Vagina (tissue), 2 donors: ENCODE measurements around the gene MEN1. TPM values are rescaled to one million over a fixed set of nuclear protein-coding genes. Genes with fewer than 3 reads are reported as not detected.

ENCODE experiments used
- DNase-seq, 2 donors: peaks; one replicate each; pipeline ENCODE4 v3.0.0-alpha.2; 2017; ENCODE audit errors: extremely low spot score in 2 of 2
- H3K27ac ChIP-seq: fragments of 200-600 bp; sonication (generic); one replicate; pipeline ENCODE4 v1.5.1; 2019
- H3K27me3 ChIP-seq: fragments of 200-600 bp; sonication (generic); one replicate; pipeline ENCODE4 v1.5.1; 2019
- H3K36me3 ChIP-seq, 2 donors: fragments of 200-600 bp; sonication (generic); one replicate each; pipeline ENCODE4 v1.5.1; 2017 to 2019
- H3K4me1 ChIP-seq: fragments of 200-600 bp; sonication (generic); one replicate; pipeline ENCODE4 v1.5.1; 2019
- H3K4me3 ChIP-seq, 2 donors: fragments of 200-600 bp; sonication (generic); 1 replicate in 1 of 2; 2 replicates in 1 of 2; pipeline ENCODE4 v1.5.1; 2016 to 2019
- H3K9me3 ChIP-seq: fragments of 200-600 bp; sonication (generic); one replicate; pipeline ENCODE4 v1.5.1; 2019
- CTCF ChIP-seq, 3 experiments: fragments of 450-650 bp in 2 of 3; fragments of 200-600 bp in 1 of 3; sonication (generic) in 1 of 3; IDR thresholded peaks; one replicate each; pipeline ENCODE4 v1.5.1; 2017 to 2019; ENCODE audit warnings: antibody characterized with exemption in 3 of 3, mild to moderate bottlenecking in 2 of 3, moderate library complexity in 2 of 3
- POLR2A ChIP-seq, 2 donors: fragments of 450-650 bp; IDR thresholded peaks; one replicate each; pipeline ENCODE4 v1.6.1; 2017; ENCODE audit warnings: antibody characterized with exemption in 2 of 2, mild to moderate bottlenecking in 2 of 2, moderate library complexity in 2 of 2
- POLR2AphosphoS5 ChIP-seq, 2 donors: sonication (generic); formaldehyde crosslinking; IDR thresholded peaks; one replicate each; pipeline ENCODE4 v1.9.0; 2017; ENCODE audit warnings: antibody characterized with exemption in 2 of 2, mild to moderate bottlenecking in 2 of 2, low read depth in 1 of 2; ENCODE audit not compliant: insufficient read depth in 1 of 2
- intact Hi-C: fragments of 100-400 bp; cut with DNase I; formaldehyde crosslinking; loops from one replicate; pipeline ENCODE4 v1.15.1; 2023
- total RNA-seq: library from RNA; depleted of rRNA; stranded (reverse); fragments of >200 nt; gene quantifications from one replicate; pipeline ENCODE4 v1.2.3, GENCODE V29; 2016

Gene MEN1
- total RNA-seq, 1 donor from 2014 or later: 27.0 TPM

DNA sequence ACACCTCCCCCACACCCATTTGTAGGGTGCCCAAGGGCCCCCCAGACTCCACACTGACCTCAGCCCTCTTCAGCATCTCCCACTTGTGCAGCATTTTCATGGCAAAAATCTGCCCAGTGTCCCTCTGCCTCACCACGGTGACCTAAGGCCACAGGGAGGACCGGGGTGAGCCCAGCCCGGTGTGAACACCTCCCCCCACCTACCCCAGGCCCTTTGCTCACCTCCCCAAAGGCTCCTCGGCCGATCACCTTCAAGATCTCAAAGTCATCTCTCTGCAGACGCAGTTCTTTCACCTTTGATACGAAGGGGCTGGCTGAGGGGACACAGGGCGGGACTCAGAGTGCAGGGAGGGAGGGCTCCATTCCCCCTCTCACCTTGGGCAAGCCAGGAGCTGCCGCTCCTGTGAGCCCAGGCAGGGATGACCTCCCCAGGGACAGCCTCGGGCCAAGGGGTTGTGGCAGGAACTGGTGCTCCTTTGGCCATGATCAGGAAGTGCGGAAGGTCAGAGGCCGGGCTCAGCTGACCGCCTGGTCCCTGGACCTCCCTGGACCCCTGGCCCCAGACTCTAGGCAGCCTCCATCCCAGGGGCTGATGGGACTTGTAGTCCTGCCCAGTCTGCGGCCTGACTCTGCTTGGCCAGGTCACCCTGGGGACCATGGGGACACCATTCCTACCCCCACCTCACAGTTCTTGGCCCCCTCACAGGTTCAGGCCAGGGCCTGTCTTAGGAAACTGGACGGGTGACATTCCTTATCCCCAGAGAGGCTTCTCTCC is 31.4 kb upstream of the MEN1 start:
- Histone ChIP-seq H3K4me3 (peak overlapping the region in 1 of 2 donors; percentile 50), H3K36me3 (peaks cover 0 to 7% of the 10 kb centered on the region in 2 donors), H3K4me1 (peaks cover 10% of the 10 kb centered on the region), H3K9me3 (no peaks in the 10 kb centered on the region), H3K27ac (peak overlapping the region; percentile 78), H3K27me3 (no peaks in the 10 kb centered on the region)
- intact Hi-C loops: no loop called here
- no peak for DNase-seq
- TF ChIP-seq POLR2AphosphoS5 (IDR thresholded peaks at IDR 0.05; ENCODE audit: insufficient read depth in 1 of 2, low read depth in 1 of 2) (no peak), CTCF (IDR thresholded peaks at IDR 0.05) (no peak), POLR2A (IDR thresholded peaks at IDR 0.05) (no peak)

DNA sequence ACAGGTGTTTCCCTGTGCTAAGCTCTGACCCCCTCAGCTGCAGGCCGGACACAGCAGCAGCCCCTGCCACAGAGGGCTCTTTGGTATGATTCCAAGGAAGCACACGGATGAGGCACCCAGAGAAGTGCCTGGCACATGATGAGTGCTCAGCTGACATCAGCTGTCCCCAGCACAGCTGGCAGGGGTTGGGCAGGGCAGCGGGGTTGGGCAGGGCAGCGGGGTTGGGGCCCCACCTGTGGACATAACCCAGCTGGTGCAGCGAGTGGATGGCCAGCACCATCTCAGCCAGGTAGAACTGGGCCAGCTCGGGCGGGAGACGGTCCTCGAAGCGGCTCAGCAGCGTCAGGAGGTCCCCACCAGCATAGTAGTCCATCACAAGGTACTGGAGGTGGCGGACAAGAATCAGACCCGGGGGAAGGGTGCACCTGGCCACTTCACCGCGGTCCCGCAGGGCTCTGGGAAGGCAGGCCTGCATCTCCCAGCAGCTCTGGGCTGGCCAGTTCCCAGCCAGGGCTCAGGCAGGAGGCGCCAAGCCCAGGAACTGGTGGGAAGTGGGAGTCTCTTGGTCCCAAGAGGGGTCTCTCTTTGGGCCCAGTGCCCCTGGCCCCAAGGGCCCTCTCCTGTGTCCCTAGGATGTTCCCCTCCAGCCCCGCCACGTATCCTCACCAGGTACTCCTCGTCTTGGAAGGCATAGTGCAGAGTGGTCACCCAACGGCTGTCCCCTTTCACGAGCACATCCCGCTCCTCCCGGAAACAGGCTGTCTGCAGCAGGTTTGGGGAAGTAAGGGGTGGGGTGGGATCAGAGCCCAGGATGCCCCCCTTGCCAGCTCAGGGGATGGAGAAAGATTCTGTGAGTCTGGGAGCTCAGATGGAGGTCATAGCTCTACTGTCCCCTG is 29.8 kb upstream of the MEN1 start:
- DNase-seq: no peak
- peaks cover 9% of the 10 kb centered on the region for H3K4me1 ChIP-seq
- H3K27me3 ChIP-seq: no peaks in the 10 kb centered on the region
- no peak overlapping the region for H3K4me3 ChIP-seq
- intact Hi-C loops: no loop called here
- TF ChIP-seq POLR2A (IDR thresholded peaks at IDR 0.05): no peak
- TF ChIP-seq POLR2AphosphoS5 (IDR thresholded peaks at IDR 0.05; ENCODE audit: insufficient read depth in 1 of 2, low read depth in 1 of 2): no peak
- TF ChIP-seq CTCF (IDR thresholded peaks at IDR 0.05): no peak
- peaks cover 0 to 7% of the 10 kb centered on the region in 2 donors for H3K36me3 ChIP-seq
- no peak overlapping the region for H3K27ac ChIP-seq
- H3K9me3 ChIP-seq: no peaks in the 10 kb centered on the region

DNA sequence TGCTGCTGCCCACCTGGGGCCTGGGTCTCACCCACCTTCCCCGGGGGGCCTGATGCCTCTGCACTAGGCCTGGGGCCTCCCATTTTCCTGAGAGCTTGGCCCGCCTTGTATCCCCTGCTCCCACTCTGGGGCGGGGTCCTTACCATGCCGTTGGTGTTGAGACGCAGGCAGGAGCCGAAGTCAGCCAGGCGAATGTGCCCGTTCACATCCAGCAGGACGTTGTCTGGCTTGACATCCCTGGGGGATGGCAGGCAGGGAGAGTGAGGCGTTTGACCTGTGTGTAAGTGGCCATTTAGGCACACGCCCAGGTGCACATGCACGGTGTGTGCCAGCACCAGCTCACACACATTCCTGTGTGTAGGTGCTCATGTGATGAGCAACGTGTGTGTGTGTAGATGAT is 29.0 kb upstream of the MEN1 start:
- intact Hi-C loops: no loop called here
- no peaks in the 10 kb centered on the region for H3K27me3 ChIP-seq
- no peak overlapping the region for H3K27ac ChIP-seq
- TF ChIP-seq CTCF (IDR thresholded peaks at IDR 0.05) (no peak), POLR2A (IDR thresholded peaks at IDR 0.05) (no peak), POLR2AphosphoS5 (IDR thresholded peaks at IDR 0.05; ENCODE audit: insufficient read depth in 1 of 2, low read depth in 1 of 2) (no peak)
- H3K36me3 ChIP-seq: peaks cover 0 to 7% of the 10 kb centered on the region in 2 donors
- peaks cover 4% of the 10 kb centered on the region for H3K4me1 ChIP-seq
- no peaks in the 10 kb centered on the region for H3K9me3 ChIP-seq
- H3K4me3 ChIP-seq: no peak overlapping the region
- DNase-seq: no peak

DNA sequence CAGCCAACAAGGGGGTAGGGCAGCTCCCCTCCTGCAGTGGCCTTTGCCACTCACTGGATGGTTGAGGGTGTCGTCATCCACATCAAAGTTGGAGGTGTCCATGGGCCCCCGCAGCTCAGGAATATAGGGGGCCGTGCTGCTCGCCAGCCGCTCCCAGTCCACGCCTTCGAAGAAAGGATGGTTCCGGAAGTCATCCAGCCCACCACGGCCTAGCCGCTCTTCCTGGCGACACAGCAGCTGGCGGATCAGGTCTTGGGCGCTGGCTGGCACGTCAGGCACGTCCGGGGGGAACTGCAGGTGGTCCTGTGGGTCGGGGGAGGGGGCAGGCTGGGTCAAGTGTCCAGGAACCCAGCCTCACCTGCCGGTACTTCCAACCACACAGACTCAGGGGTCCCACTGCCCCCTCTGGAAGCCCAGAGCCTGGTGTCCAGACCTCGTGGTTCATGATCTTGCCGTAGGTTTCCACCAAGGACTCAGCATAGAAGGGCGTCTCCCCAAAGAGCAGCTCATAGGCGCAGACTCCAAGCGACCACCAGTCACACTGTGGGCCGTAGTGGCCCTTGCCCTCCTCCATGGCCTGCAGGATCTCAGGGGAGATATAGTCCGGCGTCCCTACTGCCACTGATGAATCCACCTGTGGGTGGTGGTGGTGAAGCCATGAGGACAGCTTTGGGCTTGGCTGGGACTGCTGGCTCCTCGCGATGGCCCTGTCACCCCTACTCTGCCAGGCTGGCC is 28.4 kb upstream of the MEN1 start:
- DNase-seq: no peak
- Histone ChIP-seq H3K9me3 (no peaks in the 10 kb centered on the region), H3K4me3 (no peak overlapping the region), H3K27ac (no peak overlapping the region), H3K36me3 (peaks cover 0 to 7% of the 10 kb centered on the region in 2 donors), H3K4me1 (peaks cover 4% of the 10 kb centered on the region), H3K27me3 (no peaks in the 10 kb centered on the region)
- intact Hi-C loops: no loop called here
- TF ChIP-seq POLR2A (IDR thresholded peaks at IDR 0.05): no peak
- TF ChIP-seq POLR2AphosphoS5 (IDR thresholded peaks at IDR 0.05; ENCODE audit: insufficient read depth in 1 of 2, low read depth in 1 of 2): no peak
- no peak for TF ChIP-seq CTCF (IDR thresholded peaks at IDR 0.05)
